Naive thymus-derived CD8-positive, alpha-beta T cell (primary cell): ENCODE results near the gene MCM3. TPM values are rescaled to one million over a fixed set of nuclear protein-coding genes. Genes with fewer than 3 reads are reported as not detected.

Experiments used
- ATAC-seq, 2 donors: fragments of 150-1000 bp; cut with Tn5 transposase in 1 of 2; sonication (Bioruptor Pico), chemical (Tn5 transposase) in 1 of 2; 1 replicate in 1 of 2; 2 replicates in 1 of 2; pipeline ENCODE4 v1.10.0; 2021; ENCODE audit warnings: mild to moderate bottlenecking in 2 of 2, moderate library complexity in 2 of 2
- POLR2A ChIA-PET: fragments of 350-600 bp; sonication (Branson Sonifier 250); formaldehyde crosslinking; loops from one replicate; lab custom pipeline; 2021; ENCODE audit warnings: antibody characterized with exemption; lab: Charles Lee
- DNase-seq, 10 donors: peaks; one replicate each; pipeline versions ENCODE4 v3.0.0 to v3.0.0-alpha.2; 2020 to 2022
- H3K27ac Mint-ChIP-seq, 10 donors: one replicate each; pipeline ENCODE4 v1.8.0; 2020 to 2022; ENCODE audit warnings: mild to moderate bottlenecking in 10 of 10, mixed read lengths in 10 of 10, moderate library complexity in 4 of 10, inconsistent platforms in 1 of 10
- H3K27me3 Mint-ChIP-seq, 5 donors: one replicate each; pipeline ENCODE4 v1.8.0; 2021 to 2022; ENCODE audit warnings: mixed read lengths in 5 of 5
- H3K36me3 Mint-ChIP-seq, 3 donors: one replicate each; pipeline ENCODE4 v1.8.0; 2020 to 2022; ENCODE audit warnings: mixed read lengths in 3 of 3, mild to moderate bottlenecking in 2 of 3, inconsistent platforms in 1 of 3
- H3K4me1 Mint-ChIP-seq, 4 donors: one replicate each; pipeline ENCODE4 v1.8.0; 2021 to 2022; ENCODE audit warnings: mixed read lengths in 4 of 4
- H3K4me3 Mint-ChIP-seq, 10 donors: one replicate each; pipeline ENCODE4 v1.8.0; 2020 to 2022; ENCODE audit warnings: mild to moderate bottlenecking in 10 of 10, mixed read lengths in 10 of 10, moderate library complexity in 6 of 10, inconsistent platforms in 1 of 10
- H3K9me3 Mint-ChIP-seq, 9 donors: one replicate each; pipeline ENCODE4 v1.8.0; 2020 to 2022; ENCODE audit warnings: mixed read lengths in 9 of 9, mild to moderate bottlenecking in 3 of 9, inconsistent platforms in 1 of 9, moderate library complexity in 1 of 9
- polyA plus RNA-seq, 3 donors: library from polyadenylated mRNA; unstranded; fragments of 300-500 nt; fragmentation: Illumina TruSeq; gene quantifications; one replicate each; pipeline ENCODE4 v1.2.3, GENCODE V29; 2021
- total RNA-seq, 8 experiments: library from RNA in 2 of 8; stranded (reverse) in 2 of 8; gene quantifications; one replicate each; pipeline ENCODE4 v1.2.3 and lab custom pipeline; 2021 to 2026

The MCM3 gene
- total and polyA plus RNA-seq, 5 experiments from 2014 or later: 45.5 to 63.5 (median 48.9) TPM

DNA sequence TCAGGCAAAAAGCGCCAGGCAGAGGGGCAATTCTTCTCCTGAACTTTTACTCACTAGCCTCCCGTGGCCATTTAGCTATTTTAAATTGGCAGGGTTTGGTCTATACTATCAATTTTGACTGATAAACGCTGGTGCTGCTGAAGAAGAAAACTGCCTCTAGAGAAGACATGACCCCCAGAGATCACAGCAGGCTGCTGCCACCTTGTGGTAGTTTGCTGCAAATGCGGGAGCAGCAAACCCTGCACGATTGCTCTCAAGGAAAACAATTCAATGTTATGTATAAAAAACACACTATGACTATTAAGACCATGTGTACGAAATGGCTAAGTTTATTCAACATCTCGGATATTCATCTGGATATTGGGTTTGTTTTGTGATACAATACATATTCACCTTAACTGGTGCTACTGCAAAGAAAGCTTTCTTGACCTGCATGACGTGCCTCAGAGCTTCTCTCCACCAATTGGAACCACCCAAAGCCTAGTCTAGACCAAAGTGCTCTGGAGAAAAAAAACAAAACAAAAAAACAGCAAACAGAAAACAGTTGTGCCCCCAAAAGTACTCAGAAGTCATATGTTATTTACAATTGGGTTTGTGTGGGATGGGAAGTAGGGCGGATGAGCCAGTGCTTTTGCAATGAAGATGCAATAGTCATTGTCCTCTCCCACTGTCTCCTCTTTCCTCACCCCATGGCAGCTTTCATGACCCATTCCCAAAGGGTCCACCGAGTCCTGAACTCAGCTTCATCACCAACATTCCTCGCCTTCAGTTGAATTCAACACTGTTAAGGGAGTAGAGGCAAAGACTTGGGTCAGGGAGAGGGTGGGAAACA, 20.6 kb downstream of the MCM3 start:
- DNase-seq (peak; percentile 44 to 82 (median 70)), ATAC-seq (peak; percentile 72 to 79)
- Mint-ChIP-seq H3K27me3 (no peaks in the 10 kb centered on the region), H3K27ac (peak overlapping the region in 8 of 10 donors; percentile 29 to 91 (median 66)), H3K36me3 (peaks cover 4 to 53% (median 25%) of the 10 kb centered on the region in 3 donors), H3K4me3 (peak overlapping the region in 6 of 10 donors; percentile 24 to 91 (median 30)), H3K4me1 (peaks cover 6 to 19% (median 14%) of the 10 kb centered on the region in 4 donors), H3K9me3 (no peaks in the 10 kb centered on the region)
- POLR2A ChIA-PET: interaction anchor here (1.6 kb wide), 1 partner anchor 21 kb away, joined by 7 read pairs; the partner anchor contains the start of gene MCM3

DNA sequence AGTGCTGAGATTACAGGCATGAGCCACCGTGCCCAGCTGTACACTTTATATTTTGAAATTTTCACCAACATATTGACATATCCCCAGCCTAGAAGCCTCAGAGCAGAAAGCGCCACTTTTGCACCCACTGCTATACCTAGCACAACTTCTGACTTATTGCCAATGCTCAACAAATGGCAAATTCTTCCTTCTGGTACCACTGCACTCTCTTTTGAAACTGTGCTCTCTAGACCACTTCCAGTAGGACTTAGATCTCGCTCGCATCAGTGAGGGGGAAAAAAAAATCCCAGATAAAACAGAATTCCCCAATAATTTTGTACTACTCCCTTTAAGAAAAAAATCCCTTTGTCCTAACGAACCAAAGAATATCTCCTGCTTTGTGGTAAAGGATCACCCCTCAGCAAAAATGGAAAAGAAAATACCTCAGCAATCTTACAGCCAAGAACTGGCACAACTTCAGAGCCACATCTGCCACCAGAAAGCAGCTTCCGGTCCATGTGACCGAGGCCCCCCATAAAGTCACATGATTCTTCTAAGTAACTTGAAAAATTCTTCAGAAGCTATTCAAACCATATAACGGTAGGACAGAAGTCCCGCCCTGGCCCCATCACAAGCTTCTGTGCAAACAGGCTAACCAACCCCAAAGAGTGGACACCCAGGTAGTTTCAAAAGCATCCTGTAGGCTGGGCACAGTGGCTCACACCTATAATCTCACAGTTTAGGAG, 21.8 kb downstream of the MCM3 start:
- peak; percentile 9 to 73 (median 52) for DNase-seq
- Mint-ChIP-seq H3K9me3 (no peaks in the 10 kb centered on the region), H3K4me3 (peak overlapping the region; percentile 73 to 91 (median 86)), H3K4me1 (peaks cover 6 to 19% (median 14%) of the 10 kb centered on the region in 4 donors), H3K27ac (peak overlapping the region; percentile 71 to 96 (median 88)), H3K36me3 (peaks cover 2 to 42% (median 21%) of the 10 kb centered on the region in 3 donors), H3K27me3 (no peaks in the 10 kb centered on the region)
- ATAC-seq: peak; percentile 77 to 88
- POLR2A ChIA-PET: interaction anchor here (1.6 kb wide), 1 partner anchor 22 kb away, joined by 7 read pairs; the partner anchor contains the start of gene MCM3

DNA sequence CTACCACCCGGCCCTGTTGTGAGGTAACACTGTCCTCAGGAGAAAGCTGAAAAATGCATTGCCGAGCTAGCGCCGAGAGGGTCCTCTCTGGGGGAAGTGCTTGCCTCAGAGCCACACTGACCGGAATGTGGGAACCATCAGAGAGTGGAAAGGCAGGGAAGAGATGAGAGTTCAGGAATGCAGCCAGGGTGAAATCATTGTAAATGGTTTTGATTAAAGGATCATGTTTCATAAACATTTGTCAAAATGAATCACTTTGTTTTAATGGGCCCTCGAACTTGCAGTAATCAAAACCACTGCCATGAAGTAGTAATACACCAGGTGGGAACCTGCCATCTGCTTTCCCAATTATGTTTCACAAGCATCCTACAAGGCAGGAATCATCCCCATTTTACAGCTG, 23.3 kb downstream of the MCM3 start:
- Mint-ChIP-seq H3K27ac (peak overlapping the region in 3 of 10 donors; percentile 52 to 57 (median 55)), H3K9me3 (no peaks in the 10 kb centered on the region), H3K27me3 (no peaks in the 10 kb centered on the region), H3K36me3 (peaks cover 0 to 26% (median 17%) of the 10 kb centered on the region in 3 donors), H3K4me1 (peaks cover 6 to 19% (median 13%) of the 10 kb centered on the region in 4 donors), H3K4me3 (no peak overlapping the region)
- no peak for DNase-seq
- POLR2A ChIA-PET: interaction anchor here (0.7 kb wide), 1 partner anchor 8 kb away, joined by 3 read pairs; no protein-coding TSS in a partner anchor
- ATAC-seq: no peak

DNA sequence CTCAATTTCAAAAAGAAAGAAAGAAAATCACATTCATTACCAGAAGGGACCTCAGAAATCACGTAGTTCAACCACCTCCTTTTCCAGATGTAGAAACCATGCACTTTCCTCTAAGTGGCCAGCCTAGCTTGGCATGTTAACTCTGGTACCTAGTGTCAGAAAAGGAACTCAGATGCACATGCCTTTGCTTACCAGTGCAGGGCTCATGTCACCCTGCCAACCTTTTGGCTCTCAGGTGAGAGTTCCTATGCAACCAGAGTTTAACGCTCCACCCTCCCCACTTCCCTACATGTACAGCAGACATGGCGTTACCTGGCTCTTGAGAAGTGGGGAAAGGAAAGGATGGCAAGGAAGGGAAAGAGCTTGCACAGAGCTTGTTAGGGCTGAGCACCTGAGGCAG, 23.9 kb downstream of the MCM3 start:
- H3K27ac Mint-ChIP-seq: peak overlapping the region in 1 of 10 donors; percentile 86
- DNase-seq: no peak
- POLR2A ChIA-PET: no interaction called here

DNA sequence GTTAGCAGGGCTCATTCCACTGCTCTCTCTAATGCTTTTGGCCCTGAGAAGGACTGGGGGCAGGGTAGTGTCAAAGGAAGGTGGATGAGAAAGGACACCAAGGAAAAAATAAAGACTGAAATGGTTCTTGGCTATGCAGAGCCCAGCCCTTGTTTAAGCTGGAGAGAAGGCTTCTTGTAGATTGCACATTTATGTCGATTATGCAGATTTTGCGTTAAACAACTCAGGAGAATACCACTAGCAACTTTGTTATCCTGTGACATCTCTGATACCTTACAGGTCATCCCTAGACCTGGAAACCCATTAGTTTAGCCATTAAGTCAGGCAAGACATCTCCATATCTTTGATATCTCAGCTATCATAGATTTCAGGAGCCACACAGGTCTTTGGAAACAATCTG, 29.1 kb downstream of the MCM3 start:
- Mint-ChIP-seq H3K4me1 (peaks cover 0 to 5% (median under 1%) of the 10 kb centered on the region in 4 donors), H3K9me3 (no peaks in the 10 kb centered on the region), H3K27ac (no peak overlapping the region), H3K36me3 (no peaks in the 10 kb centered on the region), H3K4me3 (no peak overlapping the region), H3K27me3 (peaks cover 0 to 34% (median 18%) of the 10 kb centered on the region in 5 donors)
- ATAC-seq: no peak
- no peak for DNase-seq
- POLR2A ChIA-PET: no interaction called here

More for the DNA sequence above, 23.9 kb downstream of the MCM3 start:
- no peak for ATAC-seq
- Mint-ChIP-seq H3K4me1 (peaks cover 6 to 19% (median 13%) of the 10 kb centered on the region in 4 donors), H3K36me3 (peaks cover 0 to 21% (median 12%) of the 10 kb centered on the region in 3 donors), H3K9me3 (no peaks in the 10 kb centered on the region), H3K27me3 (no peaks in the 10 kb centered on the region), H3K4me3 (no peak overlapping the region)

DNA sequence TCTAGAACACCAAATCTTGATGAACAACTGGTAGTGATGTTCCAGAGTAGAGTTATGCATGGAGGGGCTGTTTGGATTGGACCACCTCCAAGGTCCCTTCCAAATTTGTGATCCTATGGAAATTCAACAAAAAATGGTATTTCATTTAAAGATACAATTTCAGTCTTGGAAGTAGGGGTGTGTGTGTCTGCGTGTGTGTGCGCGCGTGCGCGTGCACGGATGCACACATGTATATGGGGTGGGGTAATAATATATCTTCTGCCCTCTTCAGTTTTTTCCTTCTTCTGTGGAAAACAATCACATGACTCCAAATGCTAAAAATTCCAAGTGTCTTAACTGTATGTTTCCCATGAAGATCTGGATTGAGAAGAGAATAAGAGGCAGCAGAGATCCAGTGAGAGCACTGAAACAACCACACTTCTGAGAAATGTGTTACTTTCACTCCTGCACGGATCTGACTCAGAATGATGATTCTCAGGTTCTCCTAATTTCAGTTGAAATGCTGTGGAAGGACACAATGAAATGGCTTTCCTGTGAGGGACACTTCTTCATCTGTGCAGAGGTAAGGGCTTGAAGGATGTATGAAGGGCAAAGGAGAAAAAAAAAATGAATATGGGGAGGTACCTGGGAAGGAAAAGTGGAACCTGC, 29.7 kb downstream of the MCM3 start:
- Mint-ChIP-seq H3K36me3 (no peaks in the 10 kb centered on the region), H3K4me3 (no peak overlapping the region), H3K27me3 (peaks cover 0 to 34% (median 20%) of the 10 kb centered on the region in 5 donors), H3K4me1 (peaks cover 0 to 4% (median under 1%) of the 10 kb centered on the region in 4 donors), H3K27ac (no peak overlapping the region), H3K9me3 (no peaks in the 10 kb centered on the region)
- DNase-seq: no peak
- no peak for ATAC-seq
- POLR2A ChIA-PET: no interaction called here

DNA sequence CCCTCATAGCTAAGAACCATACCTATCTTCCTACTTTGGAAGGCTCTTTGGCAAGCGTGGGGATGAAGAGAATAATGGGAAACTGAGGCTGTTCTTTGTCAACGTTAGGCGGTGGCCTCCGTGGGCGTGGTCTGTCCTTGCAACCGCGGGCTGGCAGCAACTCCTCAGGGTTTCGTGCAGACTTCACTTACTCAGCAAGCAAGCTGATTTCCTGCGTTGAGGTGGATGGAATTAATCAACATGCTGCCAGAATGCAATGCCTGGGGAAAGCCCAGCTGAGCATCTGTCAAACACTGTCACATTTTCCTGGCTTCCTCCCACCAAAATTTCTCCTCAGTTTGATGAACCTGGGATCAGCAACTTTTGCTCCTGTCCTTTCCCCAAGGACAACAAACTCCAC, 31.0 kb downstream of the MCM3 start:
- no peaks in the 10 kb centered on the region for H3K9me3 Mint-ChIP-seq
- H3K36me3 Mint-ChIP-seq: no peaks in the 10 kb centered on the region
- H3K27ac Mint-ChIP-seq: peak overlapping the region in 1 of 10 donors; percentile 4
- DNase-seq (no peak), ATAC-seq (no peak)
- no peak overlapping the region for H3K4me3 Mint-ChIP-seq
- H3K27me3 Mint-ChIP-seq: peaks cover 2 to 42% (median 20%) of the 10 kb centered on the region in 5 donors
- H3K4me1 Mint-ChIP-seq: peaks cover 0 to 4% (median under 1%) of the 10 kb centered on the region in 4 donors
- POLR2A ChIA-PET: interaction anchor here (0.7 kb wide), 1 partner anchor 36 kb away, joined by 9 read pairs; no protein-coding TSS in a partner anchor

DNA sequence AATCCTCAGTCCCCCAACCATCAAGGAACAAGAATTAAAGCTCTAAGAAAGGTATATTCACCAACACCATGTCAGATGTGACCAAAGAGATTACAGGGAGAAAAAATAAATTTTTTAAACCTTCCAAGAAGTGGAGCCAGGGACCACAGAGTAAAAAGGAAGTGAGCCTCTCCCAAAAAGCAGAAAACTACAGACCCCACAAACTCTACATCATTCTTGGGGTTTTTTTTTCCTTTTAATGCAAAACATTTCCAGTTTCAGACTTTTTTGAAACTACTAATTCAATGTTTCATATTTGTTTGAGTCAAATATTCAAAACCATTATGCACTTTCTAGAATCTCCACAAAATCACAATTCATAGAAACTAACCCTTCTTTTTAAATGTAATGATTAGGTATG, 33.4 kb downstream of the MCM3 start:
- DNase-seq (no peak), ATAC-seq (no peak)
- no peaks in the 10 kb centered on the region for H3K9me3 Mint-ChIP-seq
- peaks cover 0 to 4% (median under 1%) of the 10 kb centered on the region in 4 donors for H3K4me1 Mint-ChIP-seq
- POLR2A ChIA-PET: no interaction called here
- H3K27me3 Mint-ChIP-seq: peaks cover 2 to 52% (median 20%) of the 10 kb centered on the region in 5 donors
- H3K27ac Mint-ChIP-seq: no peak overlapping the region
- no peak overlapping the region for H3K4me3 Mint-ChIP-seq
- H3K36me3 Mint-ChIP-seq: no peaks in the 10 kb centered on the region

DNA sequence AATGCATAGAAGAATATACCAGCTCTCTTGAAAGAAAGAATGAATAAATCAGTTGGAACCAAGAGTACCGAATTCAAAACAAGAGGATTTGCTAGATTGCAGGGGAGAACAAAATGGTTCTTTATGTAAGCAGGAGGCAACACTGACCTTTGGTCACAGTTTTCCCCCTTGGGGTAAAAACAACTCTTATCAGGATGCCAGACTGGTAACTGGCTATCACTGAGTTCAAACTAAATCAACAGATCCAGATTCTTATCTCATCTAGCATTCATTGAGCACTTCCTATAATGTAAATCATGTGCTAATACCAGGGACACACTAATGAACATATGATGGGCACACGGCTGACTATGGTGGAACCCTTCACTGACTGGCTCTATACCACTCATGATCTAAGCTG, 35.5 kb downstream of the MCM3 start:
- POLR2A ChIA-PET: no interaction called here

DNA sequence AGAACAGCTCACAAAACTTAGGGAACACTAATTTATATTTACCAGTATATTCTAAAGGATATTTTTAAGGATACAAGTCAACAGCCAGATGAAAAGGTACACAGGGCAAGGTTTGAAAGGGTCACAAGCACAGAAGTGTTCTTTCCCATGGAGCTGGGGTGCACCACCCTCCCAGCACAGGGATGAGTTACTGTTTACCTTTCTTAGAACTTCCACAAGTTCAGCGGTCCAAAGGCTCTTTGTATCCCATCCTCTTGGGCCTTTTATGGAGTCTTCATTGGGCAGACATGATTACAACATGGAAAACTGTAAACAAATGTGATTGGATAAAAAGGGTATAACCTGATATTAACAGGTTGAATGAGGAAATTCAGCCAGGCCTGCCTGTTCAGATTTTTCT, 39.1 kb downstream of the MCM3 start:
- Mint-ChIP-seq H3K4me1 (peaks cover 0 to 12% (median 5%) of the 10 kb centered on the region in 4 donors), H3K27ac (no peak overlapping the region), H3K9me3 (no peaks in the 10 kb centered on the region), H3K36me3 (no peaks in the 10 kb centered on the region), H3K4me3 (no peak overlapping the region), H3K27me3 (peaks cover 2 to 19% (median 7%) of the 10 kb centered on the region in 5 donors)
- POLR2A ChIA-PET: no interaction called here
- ATAC-seq (no peak), DNase-seq (no peak)

More for the DNA sequence above, 35.5 kb downstream of the MCM3 start:
- Mint-ChIP-seq H3K36me3 (no peaks in the 10 kb centered on the region), H3K4me1 (peaks cover 0 to 3% (median under 1%) of the 10 kb centered on the region in 4 donors), H3K27ac (no peak overlapping the region), H3K4me3 (no peak overlapping the region), H3K27me3 (peaks cover 2 to 39% (median 16%) of the 10 kb centered on the region in 5 donors), H3K9me3 (no peaks in the 10 kb centered on the region)
- no peak for DNase-seq
- no peak for ATAC-seq

DNA sequence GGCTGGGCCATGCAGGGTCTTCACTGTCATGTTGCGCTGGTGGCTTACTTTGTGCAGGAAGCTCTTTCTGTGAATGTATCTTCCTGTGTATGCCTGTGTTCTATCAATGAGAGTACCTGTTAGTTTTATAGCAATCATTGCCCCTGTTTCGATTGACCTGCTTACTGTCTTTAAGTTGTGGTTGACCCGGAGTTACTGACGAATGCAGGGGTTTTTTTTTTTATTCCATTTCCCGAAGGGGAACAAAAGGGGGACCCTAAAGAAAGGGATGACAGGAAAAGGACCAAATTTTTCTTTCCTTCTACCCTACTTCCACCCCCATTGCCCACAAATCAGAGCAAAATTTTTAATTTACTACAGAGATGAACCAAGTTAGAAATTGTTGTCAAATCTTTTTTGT, 40.1 kb downstream of the MCM3 start, which contains the start of gene IL17F:
TSS of gene IL17F (minus strand) at position 101 of the 400 bp plus-strand sequence. CDS start at position 30, 71 bp downstream.
- ATAC-seq: no peak
- Mint-ChIP-seq H3K27me3 (peaks cover 0 to 19% (median 7%) of the 10 kb centered on the region in 5 donors), H3K9me3 (no peaks in the 10 kb centered on the region), H3K36me3 (no peaks in the 10 kb centered on the region), H3K4me3 (no peak within 1 kb of the TSS), H3K27ac (no peak within 1 kb of the TSS), H3K4me1 (peaks cover 0 to 12% (median 5%) of the 10 kb centered on the region in 4 donors)
- POLR2A ChIA-PET: no interaction called here
- no peak for DNase-seq
